HFF-Myc (cell line): Measurements from ENCODE around the gene RBP3.

Experiments
- DNase-seq: peaks from one replicate; pipeline ENCODE4 v3.0.0-alpha.2; 2011; ENCODE audit warnings: low read depth; ENCODE audit errors: extremely low read depth
- H3K4me3 ChIP-seq: replicated peaks from 2 replicates; pipeline ENCODE4 v1.5.1; 2011; ENCODE audit warnings: low read depth, mild to moderate bottlenecking, control low read depth, low read length
- CTCF ChIP-seq: IDR thresholded peaks from 2 replicates; pipeline ENCODE4 v1.5.1; 2012; ENCODE audit warnings: mild to moderate bottlenecking, low read depth, low read length, control low read depth; ENCODE audit errors: missing control alignments

Gene RBP3

GRCh38 chr10:47334466-47335295 is 13.5 kb upstream of the RBP3 start:
- DNase-seq = no peak
- no peak overlapping the region for H3K4me3 ChIP-seq
- TF ChIP-seq CTCF = no peak

- no peak overlapping the region for H3K4me3 ChIP-seq
- no peak for TF ChIP-seq CTCF
These were observed 12.3 kb upstream of the RBP3 start for GRCh38 chr10:47335906-47336305.

GRCh38 chr10:47336387-47337134 is 11.6 kb upstream of the RBP3 start:
- no peak overlapping the region for H3K4me3 ChIP-seq
- TF ChIP-seq CTCF = no peak

More at GRCh38 chr10:47335906-47336305, 12.3 kb upstream of the RBP3 start:
- no peak for DNase-seq

GRCh38 chr10:47337310-47337709 is 10.9 kb upstream of the RBP3 start:
- TF ChIP-seq CTCF = no peak
- no peak for DNase-seq
- H3K4me3 ChIP-seq = no peak overlapping the region

More at GRCh38 chr10:47336387-47337134, 11.6 kb upstream of the RBP3 start:
- DNase-seq = no peak

GRCh38 chr10:47339186-47339735 is 8.9 kb upstream of the RBP3 start:
- no peak overlapping the region for H3K4me3 ChIP-seq
- no peak for TF ChIP-seq CTCF
- no peak for DNase-seq

GRCh38 chr10:47339759-47340607 is 8.2 kb upstream of the RBP3 start:
- H3K4me3 ChIP-seq = no peak overlapping the region
- DNase-seq = no peak
- no peak for TF ChIP-seq CTCF
